GM18909 (cell line): ENCODE measurements around the gene NISCH.

Experiments used
- ATAC-seq: cut with Tn5 transposase; IDR thresholded peaks from one replicate; pipeline ENCODE4 v1.9.1; 2021; ENCODE audit warnings: mild to moderate bottlenecking; ENCODE audit not compliant: unreplicated experiment, poor library complexity

NISCH gene

DNA sequence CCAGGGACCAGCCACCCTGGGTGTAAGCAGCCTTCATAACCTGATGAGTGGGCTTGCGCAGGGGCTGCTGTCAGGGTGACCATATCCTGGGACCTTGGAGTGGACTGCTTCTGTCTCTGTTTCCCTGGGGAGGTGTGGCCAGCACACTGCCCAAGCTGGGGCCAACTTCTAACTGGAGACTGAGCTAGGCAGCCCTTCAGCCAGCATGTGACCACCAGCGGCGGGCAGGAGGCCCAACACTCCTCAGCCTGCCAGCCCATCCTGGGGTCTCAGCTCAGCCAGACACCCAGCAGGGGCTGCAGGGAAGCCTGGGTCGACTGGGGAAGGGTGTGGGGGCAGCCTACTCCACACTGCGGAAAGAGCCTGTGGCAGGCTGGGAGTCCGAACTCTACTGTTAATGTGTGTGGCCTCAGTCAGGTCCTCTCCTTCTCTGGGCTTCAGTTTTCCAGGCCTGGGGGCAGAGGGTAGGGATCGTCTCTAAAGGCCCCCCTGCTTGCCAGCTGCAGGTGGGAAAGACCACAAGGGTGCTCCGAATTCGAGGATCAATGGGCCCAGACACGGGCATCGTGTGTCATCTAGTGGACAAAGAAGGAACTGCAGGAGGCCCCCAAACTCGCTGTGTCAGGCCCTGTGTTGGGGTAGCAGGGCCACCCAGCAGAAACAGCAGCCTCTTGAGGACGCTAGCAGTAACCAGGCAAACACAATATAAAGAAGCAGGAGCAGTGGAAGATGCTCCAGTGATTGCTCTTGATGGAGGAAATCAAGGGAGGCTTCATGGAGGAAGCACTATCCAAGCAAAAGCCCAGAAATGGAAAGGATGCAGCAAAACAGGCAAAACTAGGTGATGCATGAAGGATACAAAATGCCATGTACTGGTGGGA, 8.5 kb upstream of the NISCH start:
- ATAC-seq = peak; percentile 59

GRCh38 chr3:52447512-52448355, 7.7 kb upstream of the NISCH start:
- ATAC-seq = no peak

DNA sequence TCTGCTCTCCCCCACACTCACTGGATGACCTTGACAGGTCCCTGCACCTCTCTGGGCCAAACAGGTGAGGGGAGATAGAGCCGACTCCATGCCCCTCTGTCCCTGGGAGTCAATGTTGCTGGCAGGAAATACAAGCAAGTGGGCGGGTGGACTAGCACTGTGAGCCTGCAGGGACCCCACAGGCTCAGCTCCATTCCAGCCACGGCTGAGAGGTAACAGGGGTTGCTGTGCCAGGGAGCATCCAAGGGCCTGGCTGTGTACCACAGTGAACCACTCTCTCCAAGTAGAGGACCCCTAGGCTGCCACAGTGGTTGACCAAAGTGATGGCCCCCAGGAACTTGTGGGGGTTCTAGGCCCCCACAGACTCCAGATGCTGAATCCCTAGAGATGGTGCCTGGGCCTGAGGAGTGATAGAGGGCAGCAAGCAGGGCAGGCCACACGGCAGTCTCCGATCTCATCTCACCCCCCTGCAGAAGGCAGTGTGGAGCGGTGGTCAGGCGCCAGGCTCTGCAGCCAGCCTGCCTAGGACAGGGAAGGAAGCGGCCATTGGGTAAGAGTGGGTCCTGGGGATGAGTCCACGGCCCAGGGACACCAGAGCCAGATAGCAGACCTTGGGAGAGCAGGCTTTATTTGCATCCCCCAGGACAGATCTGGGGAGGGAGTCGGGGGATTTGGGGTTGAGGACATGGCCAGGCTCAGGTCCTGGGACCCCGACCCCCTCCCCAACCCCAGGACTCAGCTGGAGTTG, 4.7 kb upstream of the NISCH start:
- ATAC-seq = no peak

DNA sequence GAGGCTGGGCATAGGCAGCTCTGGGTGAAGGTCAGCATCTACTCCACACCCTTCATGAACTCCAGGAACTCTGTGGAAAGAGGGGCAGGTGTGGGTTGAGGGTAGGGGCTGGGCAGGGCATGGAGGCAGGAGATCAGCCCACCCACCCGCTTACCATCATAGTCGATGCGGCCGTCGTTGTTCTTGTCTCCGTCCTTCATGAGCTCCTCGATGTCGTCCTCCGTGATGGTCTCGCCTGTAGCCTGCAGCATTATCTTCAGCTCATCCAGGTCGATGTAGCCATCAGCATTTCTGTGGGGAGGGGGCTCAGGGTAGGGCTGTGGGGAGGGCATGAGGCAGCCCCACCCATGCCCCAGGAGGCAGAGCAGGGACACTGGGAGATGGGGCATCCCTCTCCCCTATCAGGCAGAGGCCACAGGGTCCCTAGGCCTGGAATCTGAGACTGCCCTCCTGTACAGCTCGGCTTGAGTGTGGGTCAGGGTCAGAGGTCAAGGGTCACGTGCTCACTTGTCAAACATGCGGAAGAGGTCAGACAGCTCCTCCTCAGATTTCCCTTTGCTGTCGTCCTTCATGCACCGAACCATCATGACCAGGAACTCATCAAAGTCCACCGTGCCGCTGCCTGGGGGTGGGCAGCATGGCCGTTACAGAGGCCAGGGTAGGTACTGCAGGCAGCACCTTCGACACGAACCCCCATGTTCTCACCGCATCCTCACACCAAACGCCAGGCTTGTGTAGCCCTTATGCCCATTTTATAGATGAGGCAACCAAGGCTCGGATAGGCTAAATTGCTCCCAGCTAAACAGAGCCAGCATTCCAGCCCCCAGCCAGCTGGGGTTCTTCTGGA, 3.9 kb upstream of the NISCH start:
- no peak for ATAC-seq

DNA sequence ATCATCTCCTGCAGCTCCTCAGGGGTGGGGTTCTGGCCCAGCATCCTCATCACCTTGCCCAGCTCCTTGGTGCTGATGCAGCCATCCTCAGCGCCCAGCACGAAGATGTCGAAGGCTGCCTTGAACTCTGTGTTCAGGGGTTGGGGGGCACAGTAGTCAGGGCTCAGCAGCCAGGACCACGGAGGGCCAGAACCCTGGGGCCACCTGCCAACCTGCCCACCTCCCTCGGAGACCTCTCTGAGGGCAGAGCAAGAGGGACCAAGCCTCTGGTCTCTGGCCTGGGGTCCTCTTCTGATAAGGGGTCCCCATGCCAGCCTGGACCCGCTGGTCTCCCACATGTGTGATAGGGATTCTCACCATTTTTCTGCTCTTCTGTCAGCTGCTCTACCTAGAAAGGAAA, 3.3 kb upstream of the NISCH start:
- ATAC-seq = no peak

- ATAC-seq = no peak
Measured at GRCh38 chr3:52452570-52453221, 2.7 kb upstream of the NISCH start.

DNA sequence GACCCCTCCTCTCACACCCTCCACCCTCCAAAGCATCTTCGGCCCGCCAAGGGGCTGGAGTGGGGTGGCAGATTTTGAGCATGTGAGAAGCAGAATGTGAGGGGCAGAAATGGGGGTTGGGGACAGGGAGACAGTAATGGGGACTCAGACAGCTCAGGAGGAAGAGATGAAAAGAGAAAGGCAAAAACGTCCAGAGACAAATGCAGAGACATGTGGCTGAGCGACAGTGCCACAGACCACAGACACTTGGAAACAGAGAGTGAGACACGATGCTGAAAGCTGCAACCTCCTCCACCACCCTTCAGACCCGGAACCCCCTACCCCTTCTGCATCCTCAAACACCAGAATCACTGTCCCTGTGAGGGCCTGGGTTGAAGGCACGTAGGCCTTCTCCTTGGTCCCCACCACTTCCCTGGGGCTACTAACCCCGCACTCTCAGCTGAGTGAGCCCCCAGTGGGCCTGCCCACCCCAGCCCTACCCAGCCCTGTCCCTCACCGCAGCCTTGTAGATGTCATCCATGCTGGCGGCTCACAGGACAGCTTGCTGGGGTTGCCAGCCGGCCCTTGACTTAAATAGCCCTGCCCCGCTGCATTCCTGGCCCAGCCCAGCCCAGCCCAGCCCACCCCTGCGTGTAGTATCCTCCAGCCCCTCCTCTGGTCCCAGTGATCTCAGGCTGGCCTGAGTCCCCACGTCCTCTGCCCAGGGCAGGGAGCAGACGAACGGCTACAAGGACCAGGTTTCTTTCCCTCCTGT, 1.7 kb upstream of the NISCH start, which contains the start of gene TNNC1:
TSS of gene TNNC1 (minus strand) at position 546 of the 754 bp plus-strand sequence. CDS start at position 520, 26 bp downstream.
- no peak for ATAC-seq

- ATAC-seq = no peak
Measured at GRCh38 chr3:52454250-52454937, 1.0 kb upstream of the NISCH start.

GRCh38 chr3:52454938-52455282, 494 bp upstream of the NISCH start:
- ATAC-seq = no peak

GRCh38 chr3:52456169-52456799, 880 bp downstream of the NISCH start:
- ATAC-seq = no peak

DNA sequence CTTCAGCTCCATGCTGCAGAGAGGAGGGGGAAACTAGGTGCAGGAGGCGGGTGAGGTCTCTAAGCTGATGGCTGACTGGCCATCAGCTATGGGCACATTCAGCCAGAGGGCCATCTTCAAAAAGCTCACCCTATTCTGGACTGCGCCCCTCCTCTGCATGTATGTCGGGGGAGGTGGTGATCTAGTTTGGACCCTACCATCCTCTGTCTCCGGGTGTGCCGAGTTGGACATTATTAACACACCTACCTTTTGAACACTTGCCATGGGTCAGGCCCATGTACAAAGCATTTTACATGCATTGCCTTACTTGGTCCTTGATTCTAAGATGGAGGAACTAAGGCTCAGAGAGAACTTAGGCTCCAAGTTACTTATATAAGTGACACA, 1.4 kb downstream of the NISCH start:
- ATAC-seq = no peak

GRCh38 chr3:52458031-52458760, 2.8 kb downstream of the NISCH start:
- ATAC-seq = no peak

GRCh38 chr3:52458770-52459545, 3.6 kb downstream of the NISCH start:
- ATAC-seq = no peak

DNA sequence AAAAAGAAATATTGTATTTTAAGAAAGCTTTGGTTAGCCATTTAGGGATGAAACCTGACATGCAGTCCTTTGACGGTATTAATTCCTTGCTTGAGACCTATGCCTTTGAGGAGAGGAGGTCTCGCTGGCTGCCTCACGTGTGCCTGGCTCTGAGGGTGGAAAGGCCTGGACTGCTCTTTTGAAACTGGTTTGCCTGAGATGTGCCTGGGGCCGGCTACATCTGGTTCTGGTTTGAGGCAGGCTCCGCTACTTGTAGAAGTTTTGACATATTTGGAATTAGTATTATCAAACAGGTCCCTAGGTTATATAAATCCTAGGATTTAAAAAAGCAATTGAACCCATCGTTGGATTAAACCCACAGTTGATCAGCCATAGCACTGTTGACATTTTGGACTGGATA, 6.5 kb downstream of the NISCH start:
- ATAC-seq = no peak

GRCh38 chr3:52463416-52463815, 8.0 kb downstream of the NISCH start:
- ATAC-seq = no peak

- no peak for ATAC-seq
Measured at GRCh38 chr3:52468336-52468735, 12.9 kb downstream of the NISCH start.
